GM15510 (cell line): ENCODE data around the gene FAM229A.
A peak's percentile ranks its signal among the peaks of the same experiment; 100 is the strongest.

ENCODE experiments used
- POLR2A ChIP-seq: IDR thresholded peaks from 3 replicates; pipeline ENCODE4 v1.6.1; 2011; ENCODE audit warnings: borderline replicate concordance; ENCODE audit not compliant: insufficient read length; ENCODE audit errors: extremely low read depth

FAM229A gene

DNA sequence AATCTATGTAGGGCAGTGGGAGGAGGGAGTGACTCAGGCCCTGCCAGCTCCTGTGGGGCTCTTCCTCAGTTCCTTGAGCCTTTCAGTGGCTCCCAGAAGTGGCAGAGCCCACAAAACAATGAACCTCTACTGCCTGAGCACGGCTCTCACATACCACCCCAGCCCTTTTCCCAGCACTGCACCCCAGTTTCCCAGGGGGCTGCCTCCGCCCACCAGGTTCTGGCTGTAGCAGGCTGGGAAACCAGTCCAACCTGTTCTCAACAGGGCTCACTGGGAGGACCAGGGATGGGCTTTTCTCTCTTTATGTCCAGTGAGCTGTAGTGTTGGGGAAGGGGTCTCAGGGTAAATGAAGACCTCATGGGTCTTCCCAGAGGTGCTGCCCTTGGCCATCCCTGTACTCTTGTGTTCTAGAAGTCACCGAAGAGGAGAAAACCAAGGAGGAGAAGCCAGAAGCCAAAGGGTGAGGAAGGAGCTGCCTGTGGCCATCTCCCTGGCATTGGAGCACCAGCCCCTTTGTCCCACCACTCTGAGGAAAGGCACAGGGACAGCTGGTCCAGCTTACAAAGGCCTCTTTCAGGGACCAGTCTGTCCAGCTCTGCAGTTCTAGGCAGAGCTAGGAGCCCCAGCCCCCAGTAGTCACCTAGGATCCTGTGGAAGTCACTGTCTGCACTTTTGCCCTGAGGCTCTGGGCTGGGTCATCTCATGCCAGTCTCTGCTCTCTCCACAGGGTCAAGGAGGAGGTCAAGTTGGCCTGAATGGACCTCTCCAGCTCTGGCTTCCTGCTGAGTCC, 29.8 kb downstream of the FAM229A start:
- peak; percentile 35 for TF ChIP-seq POLR2A

DNA sequence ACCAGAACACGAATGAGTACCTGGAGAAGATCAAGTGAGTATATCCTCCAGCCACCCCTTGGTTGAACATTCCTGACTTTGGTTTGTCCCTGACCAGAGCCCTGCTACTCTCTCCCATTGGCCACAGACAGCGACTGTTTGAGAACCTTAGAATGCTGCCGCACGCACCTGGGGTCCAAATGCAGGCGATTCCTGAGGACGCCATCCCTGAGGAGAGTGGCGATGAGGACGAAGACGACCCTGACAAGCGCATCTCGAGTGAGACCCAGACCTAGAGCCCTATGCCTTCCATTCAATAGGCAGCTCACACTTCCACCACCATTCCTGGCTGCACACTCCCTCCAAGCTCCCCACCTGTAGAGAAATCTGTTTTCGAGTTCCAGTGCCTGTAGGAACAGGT, 30.7 kb downstream of the FAM229A start:
- no peak for TF ChIP-seq POLR2A

DNA sequence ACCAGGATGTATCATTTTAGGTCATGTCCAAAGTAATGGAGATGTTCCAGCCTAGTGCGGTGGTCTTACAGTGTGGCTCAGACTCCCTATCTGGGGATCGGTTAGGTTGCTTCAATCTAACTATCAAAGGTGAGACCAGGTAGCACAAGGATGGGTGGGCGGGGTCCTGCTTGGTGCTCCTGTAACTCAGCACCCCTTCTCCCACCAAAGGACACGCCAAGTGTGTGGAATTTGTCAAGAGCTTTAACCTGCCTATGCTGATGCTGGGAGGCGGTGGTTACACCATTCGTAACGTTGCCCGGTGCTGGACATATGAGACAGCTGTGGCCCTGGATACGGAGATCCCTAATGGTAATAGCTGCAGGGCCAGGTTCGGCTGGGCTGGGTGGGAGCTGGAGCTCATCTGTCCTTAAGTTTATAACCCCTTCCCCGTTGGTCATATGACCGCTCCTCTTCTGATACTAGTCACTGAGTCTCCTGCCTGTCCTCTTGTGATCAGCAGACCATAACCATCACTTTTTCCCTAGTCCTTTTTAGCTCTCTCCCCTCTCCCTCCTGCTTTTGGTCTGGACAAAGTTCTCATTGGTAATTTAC, 31.6 kb downstream of the FAM229A start:
- TF ChIP-seq POLR2A, result no peak

DNA sequence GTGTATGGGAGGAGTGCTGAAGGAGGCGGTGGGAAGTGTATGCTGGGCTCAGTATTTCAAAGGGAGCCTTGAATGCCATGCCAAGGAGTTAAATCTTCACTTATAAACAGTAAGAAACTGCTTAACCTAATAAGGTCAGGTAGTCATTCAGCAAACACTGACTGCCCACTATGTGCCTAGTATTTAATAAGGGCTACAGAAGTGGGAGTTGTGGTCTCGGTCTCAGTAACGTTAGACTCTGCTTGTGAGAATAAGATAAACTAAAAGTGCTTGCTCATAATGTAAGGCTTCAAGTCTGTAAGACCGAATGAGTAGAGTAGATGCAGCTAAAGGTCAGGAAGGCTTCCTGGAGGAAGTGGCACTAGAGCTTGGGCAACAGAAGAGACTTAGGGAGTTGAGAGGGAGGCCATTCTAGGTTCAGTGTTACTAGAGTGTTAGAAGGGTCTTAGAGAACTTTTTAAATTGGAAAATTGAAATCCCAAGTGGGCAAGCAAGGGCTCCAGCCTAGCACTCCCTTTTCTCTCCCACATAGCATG, 32.3 kb downstream of the FAM229A start:
- no peak for TF ChIP-seq POLR2A

DNA sequence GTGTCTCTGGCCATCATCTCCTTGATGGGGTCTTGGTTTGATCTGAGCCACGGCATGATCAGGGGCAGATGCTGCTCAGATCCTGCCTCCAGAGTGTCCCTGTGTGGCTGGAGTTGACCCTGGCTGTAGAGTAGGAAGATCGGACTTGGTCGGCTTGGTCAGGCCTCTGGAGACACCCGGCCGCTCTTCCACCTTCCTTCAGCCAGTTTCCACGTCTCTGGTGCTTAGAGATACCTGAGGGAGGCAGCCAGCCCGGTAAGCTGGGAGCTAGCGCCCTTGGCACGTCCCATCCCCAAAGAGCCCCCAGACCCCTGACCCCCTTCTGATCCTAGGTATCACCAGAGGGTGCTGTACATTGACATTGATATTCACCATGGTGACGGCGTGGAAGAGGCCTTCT, 35.1 kb downstream of the FAM229A start:
- no peak for TF ChIP-seq POLR2A

DNA sequence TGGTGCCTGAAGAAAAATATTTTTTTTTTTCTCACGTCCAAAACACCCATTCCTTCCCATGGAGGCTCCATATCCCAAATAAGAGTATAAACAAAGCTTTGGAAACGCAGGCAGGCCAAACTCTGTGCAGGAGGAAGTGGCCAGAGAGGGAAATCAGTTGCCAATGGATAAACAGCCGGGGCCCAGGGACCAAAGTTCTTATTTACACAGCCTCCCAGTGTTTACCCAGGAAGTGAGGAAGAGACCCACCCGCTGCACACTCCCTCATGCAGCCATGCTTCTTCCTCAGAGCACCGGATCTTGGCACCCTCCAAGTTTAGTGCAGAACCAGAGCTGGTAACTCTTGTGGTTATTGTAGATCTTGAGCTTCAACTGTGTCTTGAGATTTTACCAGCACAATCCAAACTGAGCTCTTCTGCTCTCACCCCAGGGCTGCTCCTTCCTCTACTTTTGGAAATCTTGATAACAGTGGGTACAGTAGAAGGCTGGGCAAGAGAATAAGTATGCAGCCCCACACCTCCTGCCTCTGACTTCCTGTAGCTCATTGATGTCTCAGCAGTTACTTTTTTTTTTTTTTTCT, 40.5 kb downstream of the FAM229A start:
- no peak for TF ChIP-seq POLR2A

DNA sequence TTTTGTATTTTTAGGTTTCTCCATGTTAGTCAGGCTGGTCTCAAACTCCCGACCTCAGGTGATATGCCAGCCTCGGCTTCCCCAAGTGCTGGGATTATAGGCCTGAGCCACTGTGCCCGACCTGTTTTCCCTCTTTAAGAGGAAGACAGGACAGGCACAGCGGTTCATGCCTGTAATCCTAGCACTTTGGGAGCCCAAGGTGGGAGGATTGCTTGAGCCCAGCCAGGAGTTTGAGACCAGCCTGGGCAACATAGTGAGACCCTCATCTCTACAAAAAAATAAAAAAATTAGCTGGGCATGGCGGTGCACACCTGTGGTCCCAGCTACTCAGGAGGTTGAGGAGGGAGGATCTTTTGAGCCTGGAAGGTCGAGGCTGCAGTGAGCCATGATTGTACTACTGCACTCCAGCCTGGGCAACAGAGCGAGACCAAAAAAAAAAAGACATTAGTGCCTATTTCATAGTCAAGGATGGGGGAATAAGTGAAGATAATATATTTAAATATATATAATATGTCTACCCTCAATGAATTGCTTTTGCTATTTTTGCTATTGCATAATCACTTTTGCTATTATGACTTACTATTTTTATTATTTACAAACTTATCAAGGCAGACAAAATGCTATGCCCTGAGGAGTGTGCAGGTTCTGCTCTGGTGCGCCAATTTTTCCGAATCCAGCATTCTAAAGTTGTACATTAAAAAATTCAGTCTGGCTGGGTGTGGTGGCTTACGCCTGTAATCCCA, 44.0 kb downstream of the FAM229A start:
- TF ChIP-seq POLR2A, result no peak

DNA sequence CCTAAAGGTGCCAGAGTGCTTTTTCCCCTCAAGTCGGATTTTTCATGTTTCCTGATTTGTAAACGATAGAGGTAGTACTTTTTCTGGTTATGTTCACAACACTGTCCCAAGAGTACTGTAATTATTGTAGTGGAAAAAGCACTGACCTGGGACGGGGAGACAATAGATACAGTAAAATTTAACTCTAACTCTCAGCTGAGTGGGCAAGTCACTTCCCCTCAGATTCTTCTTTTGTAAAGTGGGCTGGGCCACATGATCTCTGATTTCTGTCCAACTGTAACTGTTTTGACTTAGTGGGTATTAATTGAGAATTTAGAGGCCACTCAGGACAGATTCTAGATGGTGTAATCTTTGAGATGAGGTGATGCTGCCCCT, 45.4 kb downstream of the FAM229A start:
- no peak for TF ChIP-seq POLR2A

DNA sequence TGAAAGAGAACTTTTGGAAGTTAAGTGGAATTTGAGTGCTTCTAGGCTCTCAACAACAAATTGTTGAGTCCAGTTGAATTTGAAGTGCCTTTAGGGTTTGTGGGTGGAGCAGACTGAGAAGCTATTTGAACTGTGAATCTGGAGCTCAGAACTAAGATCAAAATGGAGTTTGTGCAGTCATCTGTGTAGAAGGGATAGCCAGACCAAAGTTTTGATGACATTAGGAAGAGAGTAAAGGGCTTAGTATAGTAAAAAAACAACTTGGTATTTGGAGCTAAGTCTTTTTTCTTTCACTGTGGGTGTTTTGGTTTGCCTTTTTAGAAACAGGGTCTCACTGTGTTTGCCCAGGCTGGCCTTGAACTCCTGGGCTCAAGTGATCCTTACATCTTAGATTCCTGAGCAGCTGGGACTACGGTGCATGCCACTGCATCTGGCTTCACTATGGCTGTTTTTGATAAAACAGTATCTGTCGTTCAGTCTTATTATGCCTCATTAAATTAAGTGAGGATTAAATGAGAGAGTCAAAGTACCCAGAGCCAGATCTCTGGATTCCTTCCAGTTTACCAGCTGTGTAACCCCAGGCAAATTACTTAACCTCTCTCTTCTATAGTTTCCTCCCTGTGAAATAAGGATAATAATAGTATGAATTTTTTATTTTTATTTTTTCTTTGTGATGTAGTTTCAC, 50.4 kb downstream of the FAM229A start:
- no peak for TF ChIP-seq POLR2A
